ENCODE results near the gene FBXO4. TPM values are rescaled to one million over a fixed set of nuclear protein-coding genes. Genes with fewer than 3 reads are reported as not detected.

FBXO4 gene
- total RNA-seq, 1 donor, result 25.0 TPM

GRCh38 chr5:41960481-41960880, 35.4 kb downstream of the FBXO4 start:
- no peak for TF ChIP-seq CTCF (IDR thresholded peaks at IDR 0.05; ENCODE audit: insufficient read depth, low read length)
- no peak overlapping the region for H3K4me3 ChIP-seq (ENCODE audit: low read depth, low read length)
- DNase-seq (ENCODE audit: low read depth), result no peak

- no peak for TF ChIP-seq CTCF (IDR thresholded peaks at IDR 0.05; ENCODE audit: insufficient read depth, low read length)
- H3K4me3 ChIP-seq (ENCODE audit: low read depth, low read length), result no peak overlapping the region
- no peak for DNase-seq (ENCODE audit: low read depth)
These were observed 36.7 kb downstream of the FBXO4 start for GRCh38 chr5:41961736-41962135.

GRCh38 chr5:41962491-41962890, 37.4 kb downstream of the FBXO4 start:
- TF ChIP-seq CTCF (IDR thresholded peaks at IDR 0.05; ENCODE audit: insufficient read depth, low read length), result no peak
- H3K4me3 ChIP-seq (ENCODE audit: low read depth, low read length), result no peak overlapping the region
- DNase-seq (ENCODE audit: low read depth), result no peak

- no peak for DNase-seq (ENCODE audit: low read depth)
These were observed 41.5 kb downstream of the FBXO4 start for GRCh38 chr5:41966401-41967105.

GRCh38 chr5:41967401-41967800, 42.3 kb downstream of the FBXO4 start:
- no peak for DNase-seq (ENCODE audit: low read depth)
- no peak for TF ChIP-seq CTCF (IDR thresholded peaks at IDR 0.05; ENCODE audit: insufficient read depth, low read length)
- H3K4me3 ChIP-seq (ENCODE audit: low read depth, low read length), result no peak overlapping the region

More at GRCh38 chr5:41966401-41967105, 41.5 kb downstream of the FBXO4 start:
- no peak overlapping the region for H3K4me3 ChIP-seq (ENCODE audit: low read depth, low read length)
- no peak for TF ChIP-seq CTCF (IDR thresholded peaks at IDR 0.05; ENCODE audit: insufficient read depth, low read length)

- H3K4me3 ChIP-seq (ENCODE audit: low read depth, low read length), result no peak overlapping the region
- TF ChIP-seq CTCF (IDR thresholded peaks at IDR 0.05; ENCODE audit: insufficient read depth, low read length), result peak; percentile 9
- no peak for DNase-seq (ENCODE audit: low read depth)
These were observed 43.2 kb downstream of the FBXO4 start for GRCh38 chr5:41968153-41968723.

Measured in fibroblast of the aortic adventitia (primary cell).